GM12878 (cell line): ENCODE measurements around the gene GGCT.

ENCODE experiments used
- ATF7 ChIP-seq: fragments of 450-650 bp; IDR thresholded peaks from 2 replicates; pipeline ENCODE4 v1.6.1; 2016; ENCODE audit warnings: low read depth, mild to moderate bottlenecking
- ELK1 ChIP-seq: IDR thresholded peaks from 2 replicates; pipeline ENCODE4 v1.6.1; 2012; ENCODE audit warnings: low read depth, low read length, improper control_type of control experiment
- MAX ChIP-seq: IDR thresholded peaks from 2 replicates; pipeline ENCODE4 v1.6.1; 2012; ENCODE audit warnings: low read depth, low read length, improper control_type of control experiment
- MXI1 ChIP-seq: fragments of 150-350 bp; IDR thresholded peaks from 2 replicates; pipeline ENCODE4 v1.6.1; 2011; ENCODE audit warnings: low read depth, mild to moderate bottlenecking, inconsistent platforms, low read length, improper control_type of control experiment
- POLR2A ChIP-seq: IDR thresholded peaks from 2 replicates; pipeline ENCODE4 v1.6.1; 2011; ENCODE audit warnings: low read depth, mild to moderate bottlenecking, low read length
- POLR2AphosphoS5 ChIP-seq: IDR thresholded peaks from 2 replicates; pipeline ENCODE4 v1.6.1; 2011; ENCODE audit warnings: mild to moderate bottlenecking, low read length, inconsistent platforms
- RAD21 ChIP-seq: IDR thresholded peaks from 2 replicates; pipeline ENCODE4 v1.6.1; 2011; ENCODE audit warnings: mild to moderate bottlenecking, low read depth, low read length, moderate library complexity; ENCODE audit not compliant: insufficient read depth
- SKIL ChIP-seq: fragments of 450-650 bp; IDR thresholded peaks from 2 replicates; pipeline ENCODE4 v1.6.1; 2017; ENCODE audit warnings: mild to moderate bottlenecking, low read depth, inconsistent platforms; ENCODE audit not compliant: poor library complexity, severe bottlenecking
- SP1 ChIP-seq: IDR thresholded peaks from one replicate; pipeline ENCODE4 v1.6.1; 2011; ENCODE audit warnings: low read depth, low read length
- TAF1 ChIP-seq: IDR thresholded peaks from 2 replicates; pipeline ENCODE4 v1.6.1; 2011; ENCODE audit warnings: mild to moderate bottlenecking, low read depth, low read length, borderline replicate concordance
- TF ChIP-seq, protein P1 (sequence below), 3 experiments: IDR thresholded peaks in 2 of 3; conservative IDR thresholded peaks in 1 of 3; 2 replicates each; pipeline ENCODE4 v1.5.1; 2011; ENCODE audit warnings: low read depth in 3 of 3, low read length in 3 of 3, mild to moderate bottlenecking in 3 of 3, control low read depth in 2 of 3, moderate library complexity in 2 of 3, inconsistent platforms in 1 of 3, mixed read lengths in 1 of 3; ENCODE audit not compliant: control insufficient read depth in 2 of 3, insufficient read depth in 1 of 3; ENCODE audit errors: extremely low read depth in 1 of 3
- TF ChIP-seq, protein P2 (sequence below): fragments of 150-350 bp; IDR thresholded peaks from 2 replicates; pipeline ENCODE4 v1.6.1; 2016; ENCODE audit warnings: low read depth, low read length
- TF ChIP-seq, protein P3 (sequence below): IDR thresholded peaks from 2 replicates; pipeline ENCODE4 v1.6.1; 2011; ENCODE audit warnings: low read depth, mild to moderate bottlenecking, low read length, moderate library complexity, borderline replicate concordance; ENCODE audit errors: extremely low read depth

GRCh38 chr7:30522159-30522558 is 17.5 kb upstream of the GGCT start:
- no peak for TF ChIP-seq POLR2AphosphoS5
- TF ChIP-seq MAX: no peak
- TF ChIP-seq, protein P1, sequence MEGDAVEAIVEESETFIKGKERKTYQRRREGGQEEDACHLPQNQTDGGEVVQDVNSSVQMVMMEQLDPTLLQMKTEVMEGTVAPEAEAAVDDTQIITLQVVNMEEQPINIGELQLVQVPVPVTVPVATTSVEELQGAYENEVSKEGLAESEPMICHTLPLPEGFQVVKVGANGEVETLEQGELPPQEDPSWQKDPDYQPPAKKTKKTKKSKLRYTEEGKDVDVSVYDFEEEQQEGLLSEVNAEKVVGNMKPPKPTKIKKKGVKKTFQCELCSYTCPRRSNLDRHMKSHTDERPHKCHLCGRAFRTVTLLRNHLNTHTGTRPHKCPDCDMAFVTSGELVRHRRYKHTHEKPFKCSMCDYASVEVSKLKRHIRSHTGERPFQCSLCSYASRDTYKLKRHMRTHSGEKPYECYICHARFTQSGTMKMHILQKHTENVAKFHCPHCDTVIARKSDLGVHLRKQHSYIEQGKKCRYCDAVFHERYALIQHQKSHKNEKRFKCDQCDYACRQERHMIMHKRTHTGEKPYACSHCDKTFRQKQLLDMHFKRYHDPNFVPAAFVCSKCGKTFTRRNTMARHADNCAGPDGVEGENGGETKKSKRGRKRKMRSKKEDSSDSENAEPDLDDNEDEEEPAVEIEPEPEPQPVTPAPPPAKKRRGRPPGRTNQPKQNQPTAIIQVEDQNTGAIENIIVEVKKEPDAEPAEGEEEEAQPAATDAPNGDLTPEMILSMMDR (IDR thresholded peaks at IDR 0.05 in 2 of 3, conservative IDR thresholded peaks at IDR 0.05 in 1 of 3; ENCODE audit: control insufficient read depth in 2 of 3, extremely low read depth in 1 of 3, insufficient read depth in 1 of 3, low read depth in 3 of 3, low read length in 3 of 3): no peak
- no peak for TF ChIP-seq POLR2A
- TF ChIP-seq, protein P2, sequence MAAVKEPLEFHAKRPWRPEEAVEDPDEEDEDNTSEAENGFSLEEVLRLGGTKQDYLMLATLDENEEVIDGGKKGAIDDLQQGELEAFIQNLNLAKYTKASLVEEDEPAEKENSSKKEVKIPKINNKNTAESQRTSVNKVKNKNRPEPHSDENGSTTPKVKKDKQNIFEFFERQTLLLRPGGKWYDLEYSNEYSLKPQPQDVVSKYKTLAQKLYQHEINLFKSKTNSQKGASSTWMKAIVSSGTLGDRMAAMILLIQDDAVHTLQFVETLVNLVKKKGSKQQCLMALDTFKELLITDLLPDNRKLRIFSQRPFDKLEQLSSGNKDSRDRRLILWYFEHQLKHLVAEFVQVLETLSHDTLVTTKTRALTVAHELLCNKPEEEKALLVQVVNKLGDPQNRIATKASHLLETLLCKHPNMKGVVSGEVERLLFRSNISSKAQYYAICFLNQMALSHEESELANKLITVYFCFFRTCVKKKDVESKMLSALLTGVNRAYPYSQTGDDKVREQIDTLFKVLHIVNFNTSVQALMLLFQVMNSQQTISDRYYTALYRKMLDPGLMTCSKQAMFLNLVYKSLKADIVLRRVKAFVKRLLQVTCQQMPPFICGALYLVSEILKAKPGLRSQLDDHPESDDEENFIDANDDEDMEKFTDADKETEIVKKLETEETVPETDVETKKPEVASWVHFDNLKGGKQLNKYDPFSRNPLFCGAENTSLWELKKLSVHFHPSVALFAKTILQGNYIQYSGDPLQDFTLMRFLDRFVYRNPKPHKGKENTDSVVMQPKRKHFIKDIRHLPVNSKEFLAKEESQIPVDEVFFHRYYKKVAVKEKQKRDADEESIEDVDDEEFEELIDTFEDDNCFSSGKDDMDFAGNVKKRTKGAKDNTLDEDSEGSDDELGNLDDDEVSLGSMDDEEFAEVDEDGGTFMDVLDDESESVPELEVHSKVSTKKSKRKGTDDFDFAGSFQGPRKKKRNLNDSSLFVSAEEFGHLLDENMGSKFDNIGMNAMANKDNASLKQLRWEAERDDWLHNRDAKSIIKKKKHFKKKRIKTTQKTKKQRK: no peak
- TF ChIP-seq TAF1: no peak
- no peak for TF ChIP-seq SKIL
- TF ChIP-seq, protein P3, sequence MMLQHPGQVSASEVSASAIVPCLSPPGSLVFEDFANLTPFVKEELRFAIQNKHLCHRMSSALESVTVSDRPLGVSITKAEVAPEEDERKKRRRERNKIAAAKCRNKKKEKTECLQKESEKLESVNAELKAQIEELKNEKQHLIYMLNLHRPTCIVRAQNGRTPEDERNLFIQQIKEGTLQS: no peak
- no peak for TF ChIP-seq SP1
- no peak for TF ChIP-seq ELK1
- no peak for TF ChIP-seq RAD21
- TF ChIP-seq MXI1: no peak
- TF ChIP-seq ATF7: no peak
